HepG2 (cell line): ENCODE measurements around the gene ADAMTS20. TPM values are rescaled to one million over a fixed set of nuclear protein-coding genes. Genes with fewer than 3 reads are reported as not detected.

ENCODE experiments used
- ATAC-seq: fragments of 200-7000 bp; cut with Tn5 transposase; 3 replicates; pipeline ENCODE4 v1.9.1; 2020; ENCODE audit warnings: mild to moderate bottlenecking, moderate library complexity
- BruUV-seq: library from RNA; stranded (reverse); fragments of 400-500 nt; replicated peaks from 2 replicates; lab custom pipeline; 2021; lab: Mats Ljungman, UMichigan
- CTCF ChIA-PET: fragments of 300-600 bp; formaldehyde crosslinking; extraction: SDS; loops from one replicate; lab custom pipeline; 2021; ENCODE audit warnings: low total read pairs, inconsistent platforms, low intra/inter-chr PET ratio; lab: Yijun Ruan, JAX
- POLR2A ChIA-PET: fragments of 350-600 bp; sonication (Branson Sonifier 250); formaldehyde crosslinking; loops from one replicate; lab custom pipeline; 2020; ENCODE audit warnings: antibody characterized with exemption, inconsistent platforms; lab: Yijun Ruan, JAX
- DNase-seq: peaks from one replicate; pipeline ENCODE4 v3.0.0-alpha.2; 2015; ENCODE audit warnings: low spot score
- FAIRE-seq: peaks from 3 replicates; lab custom pipeline; 2011; peaks lifted over from hg19 to GRCh38; lab: Jason Lieb, UNC
- H2AFZ ChIP-seq: one replicate; pipeline ENCODE4 v1.6.1; 2011; ENCODE audit warnings: low read length, inconsistent platforms
- H3K27ac ChIP-seq: fragments of 300-600 bp; 3 replicates; pipeline ENCODE4 v1.8.0; 2011; ENCODE audit warnings: mixed run types, mild to moderate bottlenecking, mixed read lengths, low read length, inconsistent platforms; ENCODE audit not compliant: insufficient read depth; ENCODE audit errors: extremely low read length
- H3K27me3 ChIP-seq, 2 experiments: fragments of 200-600 bp in 1 of 2; 2 replicates in 1 of 2; 3 replicates in 1 of 2; pipeline versions ENCODE4 v1.6.0 to v1.8.0; 2011; ENCODE audit warnings: low read length in 2 of 2, mild to moderate bottlenecking in 2 of 2, moderate library complexity in 2 of 2, inconsistent platforms in 1 of 2; ENCODE audit not compliant: insufficient read depth in 2 of 2, control insufficient read depth in 1 of 2
- H3K36me3 ChIP-seq, 2 experiments: fragments of 200-600 bp in 1 of 2; replicated peaks in 1 of 2; 2 replicates in 1 of 2; 3 replicates in 1 of 2; pipeline versions ENCODE4 v1.5.1 to v1.8.0; 2011; ENCODE audit warnings: low read length in 2 of 2, inconsistent platforms in 1 of 2; ENCODE audit not compliant: insufficient read depth in 2 of 2, control insufficient read depth in 1 of 2
- H3K4me1 ChIP-seq: 2 replicates; pipeline ENCODE4 v1.5.1; 2012; ENCODE audit warnings: low read length, inconsistent platforms; ENCODE audit not compliant: insufficient read depth
- H3K4me2 ChIP-seq: 2 replicates; pipeline ENCODE4 v1.6.0; 2011; ENCODE audit warnings: low read depth, low read length, inconsistent platforms
- H3K4me3 ChIP-seq, 3 experiments: fragments of 200-600 bp in 1 of 3; sonication (generic), shearing (Covaris generic) in 1 of 3; replicated peaks in 1 of 3; 2 replicates each; pipeline ENCODE4 v1.5.1; 2011 to 2016; ENCODE audit warnings: low read length in 3 of 3, inconsistent platforms in 2 of 3, low read depth in 2 of 3, mild to moderate bottlenecking in 2 of 3, control low read depth in 1 of 3, mixed read lengths in 1 of 3; ENCODE audit not compliant: insufficient read depth in 1 of 3
- H3K79me2 ChIP-seq: one replicate; pipeline ENCODE4 v1.6.1; 2011; ENCODE audit warnings: low read length, inconsistent platforms; ENCODE audit not compliant: insufficient read depth
- H3K9ac ChIP-seq: 2 replicates; pipeline ENCODE4 v1.6.0; 2011; ENCODE audit warnings: mild to moderate bottlenecking, low read depth, low read length, inconsistent platforms; ENCODE audit not compliant: insufficient read depth
- H3K9me3 ChIP-seq: 2 replicates; pipeline ENCODE4 v1.5.1; 2012; ENCODE audit warnings: mild to moderate bottlenecking, low read length
- H4K20me1 ChIP-seq: 2 replicates; pipeline ENCODE4 v1.6.0; 2011; ENCODE audit warnings: inconsistent platforms, mild to moderate bottlenecking, low read length, moderate library complexity; ENCODE audit not compliant: insufficient read depth
- BHLHE40 ChIP-seq: IDR thresholded peaks from 2 replicates; pipeline ENCODE4 v1.6.1; 2011; ENCODE audit warnings: low read length, improper control_type of control experiment
- FOXA1 ChIP-seq, 2 experiments: fragments of 450-650 bp in 1 of 2; sonication (generic) in 1 of 2; formaldehyde crosslinking in 1 of 2; IDR thresholded peaks; 2 replicates each; pipeline versions ENCODE4 v1.4.0 to v1.6.1; 2016 to 2020; ENCODE audit warnings: missing genetic modification reagents in 1 of 2
- HOMEZ ChIP-seq: IDR thresholded peaks from 2 replicates; pipeline ENCODE4 v1.6.1; 2016; ENCODE audit warnings: low read depth
- IKZF1 ChIP-seq: fragments of 450-650 bp; IDR thresholded peaks from 2 replicates; pipeline ENCODE4 v1.7.1; 2016
- MIER3 ChIP-seq: IDR thresholded peaks from 2 replicates; pipeline ENCODE4 v1.6.1; 2016; ENCODE audit warnings: missing compliant biosample characterization, borderline replicate concordance
- MYNN ChIP-seq: sonication (generic); formaldehyde crosslinking; IDR thresholded peaks from 2 replicates; pipeline ENCODE4 v1.4.0; 2020; ENCODE audit warnings: mild to moderate bottlenecking, low read depth, missing genetic modification reagents
- NBN ChIP-seq: fragments of 450-650 bp; conservative IDR thresholded peaks from 2 replicates; pipeline ENCODE4 v1.6.1; 2017
- RARA ChIP-seq: IDR thresholded peaks from 2 replicates; pipeline ENCODE4 v1.6.1; 2016; ENCODE audit warnings: missing genetic modification reagents, missing compliant biosample characterization
- RBFOX2 ChIP-seq: fragments of 200-400 bp; formaldehyde crosslinking; IDR thresholded peaks from 2 replicates; pipeline ENCODE4 v1.6.1; 2017; ENCODE audit warnings: low read depth, mild to moderate bottlenecking, low read length
- REL ChIP-seq: sonication (generic); formaldehyde crosslinking; conservative IDR thresholded peaks from 2 replicates; pipeline ENCODE4 v1.8.0; 2022; ENCODE audit warnings: mild to moderate bottlenecking, missing genetic modification reagents, moderate library complexity
- SIX4 ChIP-seq: sonication (generic); formaldehyde crosslinking; IDR thresholded peaks from 2 replicates; pipeline ENCODE4 v1.4.0; 2020; ENCODE audit warnings: missing genetic modification reagents
- SNAPC5 ChIP-seq: sonication (generic); formaldehyde crosslinking; IDR thresholded peaks from 2 replicates; pipeline ENCODE4 v1.8.1; 2023; ENCODE audit warnings: mild to moderate bottlenecking, missing genetic modification reagents, borderline replicate concordance
- TFDP2 ChIP-seq: sonication (generic); formaldehyde crosslinking; IDR thresholded peaks from 2 replicates; pipeline ENCODE4 v1.4.0; 2020; ENCODE audit warnings: missing genetic modification reagents
- THRA ChIP-seq: sonication (generic); formaldehyde crosslinking; IDR thresholded peaks from 2 replicates; pipeline ENCODE4 v1.4.0; 2020; ENCODE audit warnings: missing genetic modification reagents, borderline replicate concordance
- ZNF563 ChIP-seq: sonication (generic); formaldehyde crosslinking; IDR thresholded peaks from 2 replicates; pipeline ENCODE4 v1.8.0; 2022; ENCODE audit warnings: mild to moderate bottlenecking, moderate library complexity, missing genetic modification reagents
- ZNF724P ChIP-seq: sonication (generic); formaldehyde crosslinking; IDR thresholded peaks from 2 replicates; pipeline ENCODE4 v1.8.0; 2022; ENCODE audit warnings: missing genetic modification reagents, borderline replicate concordance
- ZUFSP ChIP-seq: sonication (generic); formaldehyde crosslinking; IDR thresholded peaks from 2 replicates; pipeline ENCODE4 v1.9.0; 2021; ENCODE audit warnings: missing genetic modification reagents, mild to moderate bottlenecking, borderline replicate concordance
- WGBS: methylation state at CpG from one replicate; pipeline ENCODE4 v1.1.6; 2017; ENCODE audit warnings: low lambda C conversion rate; 5-methylcytosine and 5-hydroxymethylcytosine counted together
- in situ Hi-C: cut with HindIII; loops from 2 replicates; pipeline ENCODE4 v1.10.0; 2017; ENCODE audit warnings: low pct_unique_long_range_greater_than_20kb; ENCODE audit not compliant: extremely low pct_ligation_motif_present
- intact Hi-C: fragments of 100-400 bp; cut with micrococcal nuclease; formaldehyde crosslinking; loops from one replicate; pipeline ENCODE4 v1.10.0; 2022; ENCODE audit not compliant: unreplicated experiment
- polyA plus RNA-seq, 8 experiments: library from polyadenylated mRNA; depleted of rRNA in 3 of 8; stranded (reverse) in 7 of 8; unstranded in 1 of 8; fragments of >200 nt; fragmentation: Illumina TruSeq in 4 of 8; extraction: Trizol in 4 of 8; gene quantifications; 2 replicates each; pipeline versions ENCODE4 v1.2.1 to v1.2.3, GENCODE V29; 2011 to 2016; ENCODE audit warnings: low read depth in 4 of 8, missing spikeins in 1 of 8, mixed read lengths in 1 of 8; ENCODE audit not compliant: insufficient read depth in 1 of 8
- total RNA-seq, 5 experiments: library from RNA; depleted of rRNA; stranded (reverse); fragments of >200 nt; fragmentation: Illumina TruSeq; extraction: Trizol; gene quantifications; 2 replicates each; pipeline ENCODE4 v1.2.3, GENCODE V29; 2016; ENCODE audit warnings: low read depth in 1 of 5

The ADAMTS20 gene
- total and polyA plus RNA-seq, 2 of the 13 experiments (the other 11 are each of a cell fraction or from before 2014, with no cell fraction given): not detected

- Histone ChIP-seq H3K36me3 (no peaks in the 10 kb centered on the region), H3K79me2 (no peaks in the 10 kb centered on the region), H3K4me1 (no peaks in the 10 kb centered on the region), H3K4me2 (no peak overlapping the region), H3K9ac (no peak overlapping the region), H3K27ac (no peak overlapping the region), H3K9me3 (no peaks in the 10 kb centered on the region), H3K4me3 (no peak overlapping the region), H3K27me3 (no peaks in the 10 kb centered on the region), H4K20me1 (no peaks in the 10 kb centered on the region), H2AFZ (no peak overlapping the region)
- ATAC-seq: no peak
- in situ Hi-C loops: no loop called here
- WGBS: 0% methylated on average over 2 of the region's 2 CpGs
- POLR2A ChIA-PET: no interaction called here
- TF ChIP-seq ZNF724P (CRISPR knock-in tag) (no peak), BHLHE40 (no peak), HOMEZ (CRISPR knock-in tag) (no peak), IKZF1 (no peak), REL (CRISPR knock-in tag) (no peak), TFDP2 (no peak), SIX4 (CRISPR knock-in tag) (no peak), SNAPC5 (no peak), RBFOX2 (no peak), RARA (no peak), ZUFSP (CRISPR knock-in tag) (no peak), MYNN (CRISPR knock-in tag) (no peak), THRA (no peak), FOXA1 (IDR thresholded peaks at IDR 0.05) (no peak), FOXA1 (CRISPR knock-in tag; IDR thresholded peaks at IDR 0.05) (no peak), MIER3 (CRISPR knock-in tag) (no peak), NBN (no peak), ZNF563 (CRISPR knock-in tag) (no peak)
- BruUV-seq: no TSS peak
- intact Hi-C loops: no loop called here
- no peak for DNase-seq
- FAIRE-seq: no peak
- CTCF ChIA-PET: no interaction called here
Measured at GRCh38 chr12:43434614-43435013, 117.4 kb downstream of the ADAMTS20 start.
